WTC11 (cell line): ENCODE data around the gene KIAA1958.

ENCODE experiments used
- GABPB1 ChIP-seq: sonication (generic); formaldehyde crosslinking; IDR thresholded peaks from 2 replicates; pipeline ENCODE4 v1.8.1; 2023; ENCODE audit warnings: mild to moderate bottlenecking, missing genetic modification reagents
- ZNF263 ChIP-seq: sonication (generic); formaldehyde crosslinking; IDR thresholded peaks from 2 replicates; pipeline ENCODE4 v1.8.1; 2022; ENCODE audit warnings: low read depth, mild to moderate bottlenecking, moderate library complexity, missing genetic modification reagents
- ZNF416 ChIP-seq: fragments of 250-450 bp; sonication (Bioruptor Pico); IDR thresholded peaks from 2 replicates; pipeline ENCODE4 v1.9.0; 2021; ENCODE audit warnings: mild to moderate bottlenecking, inconsistent platforms
- TF ChIP-seq, protein P1 (sequence below): sonication (generic); formaldehyde crosslinking; IDR thresholded peaks from 2 replicates; pipeline ENCODE4 v1.8.1; 2023; ENCODE audit warnings: mild to moderate bottlenecking, missing genetic modification reagents, moderate library complexity
- TF ChIP-seq, protein P2 (sequence below): fragments of 200-600 bp; IDR thresholded peaks from 2 replicates; pipeline ENCODE4 v1.8.0; 2022; ENCODE audit warnings: antibody characterized with exemption
- TF ChIP-seq, protein P3 (sequence below): sonication (generic); formaldehyde crosslinking; IDR thresholded peaks from 2 replicates; pipeline ENCODE4 v1.8.0; 2022; ENCODE audit warnings: mild to moderate bottlenecking, missing genetic modification reagents
- TF ChIP-seq, protein P4 (sequence below): sonication (generic); formaldehyde crosslinking; IDR thresholded peaks from 2 replicates; pipeline ENCODE4 v1.8.1; 2022; ENCODE audit warnings: low read depth, mild to moderate bottlenecking, moderate library complexity, missing genetic modification reagents, borderline replicate concordance

DNA sequence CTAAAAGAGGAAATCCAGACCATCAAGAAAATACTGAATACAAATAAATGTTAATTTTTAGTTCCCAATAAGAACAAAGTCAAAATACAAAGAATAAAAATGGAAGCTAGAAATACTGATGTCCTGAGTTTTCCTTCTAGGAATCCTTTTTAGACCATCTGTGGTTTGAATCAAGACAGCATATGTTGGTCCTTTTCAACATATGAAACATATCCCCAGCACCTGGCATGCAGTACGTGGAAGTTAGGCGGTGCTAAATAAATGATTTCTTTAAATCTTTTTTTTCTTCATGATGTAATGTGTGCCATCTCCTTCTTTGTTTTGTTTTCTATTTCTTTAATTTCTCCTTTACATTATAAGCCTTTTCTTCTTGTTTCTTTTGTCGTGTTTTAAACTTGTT is 34.0 kb downstream of the KIAA1958 start:
- TF ChIP-seq, protein P1, sequence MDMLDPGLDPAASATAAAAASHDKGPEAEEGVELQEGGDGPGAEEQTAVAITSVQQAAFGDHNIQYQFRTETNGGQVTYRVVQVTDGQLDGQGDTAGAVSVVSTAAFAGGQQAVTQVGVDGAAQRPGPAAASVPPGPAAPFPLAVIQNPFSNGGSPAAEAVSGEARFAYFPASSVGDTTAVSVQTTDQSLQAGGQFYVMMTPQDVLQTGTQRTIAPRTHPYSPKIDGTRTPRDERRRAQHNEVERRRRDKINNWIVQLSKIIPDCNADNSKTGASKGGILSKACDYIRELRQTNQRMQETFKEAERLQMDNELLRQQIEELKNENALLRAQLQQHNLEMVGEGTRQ (CRISPR knock-in tag) = no peak
- TF ChIP-seq, protein P2, sequence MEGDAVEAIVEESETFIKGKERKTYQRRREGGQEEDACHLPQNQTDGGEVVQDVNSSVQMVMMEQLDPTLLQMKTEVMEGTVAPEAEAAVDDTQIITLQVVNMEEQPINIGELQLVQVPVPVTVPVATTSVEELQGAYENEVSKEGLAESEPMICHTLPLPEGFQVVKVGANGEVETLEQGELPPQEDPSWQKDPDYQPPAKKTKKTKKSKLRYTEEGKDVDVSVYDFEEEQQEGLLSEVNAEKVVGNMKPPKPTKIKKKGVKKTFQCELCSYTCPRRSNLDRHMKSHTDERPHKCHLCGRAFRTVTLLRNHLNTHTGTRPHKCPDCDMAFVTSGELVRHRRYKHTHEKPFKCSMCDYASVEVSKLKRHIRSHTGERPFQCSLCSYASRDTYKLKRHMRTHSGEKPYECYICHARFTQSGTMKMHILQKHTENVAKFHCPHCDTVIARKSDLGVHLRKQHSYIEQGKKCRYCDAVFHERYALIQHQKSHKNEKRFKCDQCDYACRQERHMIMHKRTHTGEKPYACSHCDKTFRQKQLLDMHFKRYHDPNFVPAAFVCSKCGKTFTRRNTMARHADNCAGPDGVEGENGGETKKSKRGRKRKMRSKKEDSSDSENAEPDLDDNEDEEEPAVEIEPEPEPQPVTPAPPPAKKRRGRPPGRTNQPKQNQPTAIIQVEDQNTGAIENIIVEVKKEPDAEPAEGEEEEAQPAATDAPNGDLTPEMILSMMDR = no peak
- TF ChIP-seq, protein P3, sequence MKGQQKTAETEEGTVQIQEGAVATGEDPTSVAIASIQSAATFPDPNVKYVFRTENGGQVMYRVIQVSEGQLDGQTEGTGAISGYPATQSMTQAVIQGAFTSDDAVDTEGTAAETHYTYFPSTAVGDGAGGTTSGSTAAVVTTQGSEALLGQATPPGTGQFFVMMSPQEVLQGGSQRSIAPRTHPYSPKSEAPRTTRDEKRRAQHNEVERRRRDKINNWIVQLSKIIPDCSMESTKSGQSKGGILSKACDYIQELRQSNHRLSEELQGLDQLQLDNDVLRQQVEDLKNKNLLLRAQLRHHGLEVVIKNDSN (CRISPR knock-in tag) = no peak
- no peak for TF ChIP-seq ZNF263
- TF ChIP-seq ZNF416 (CRISPR knock-in tag) = no peak
- TF ChIP-seq, protein P4, sequence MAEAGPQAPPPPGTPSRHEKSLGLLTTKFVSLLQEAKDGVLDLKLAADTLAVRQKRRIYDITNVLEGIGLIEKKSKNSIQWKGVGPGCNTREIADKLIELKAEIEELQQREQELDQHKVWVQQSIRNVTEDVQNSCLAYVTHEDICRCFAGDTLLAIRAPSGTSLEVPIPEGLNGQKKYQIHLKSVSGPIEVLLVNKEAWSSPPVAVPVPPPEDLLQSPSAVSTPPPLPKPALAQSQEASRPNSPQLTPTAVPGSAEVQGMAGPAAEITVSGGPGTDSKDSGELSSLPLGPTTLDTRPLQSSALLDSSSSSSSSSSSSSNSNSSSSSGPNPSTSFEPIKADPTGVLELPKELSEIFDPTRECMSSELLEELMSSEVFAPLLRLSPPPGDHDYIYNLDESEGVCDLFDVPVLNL (CRISPR knock-in tag) = no peak
- no peak for TF ChIP-seq GABPB1 (CRISPR knock-in tag)
